GM12873 (cell line): ENCODE results near the gene SLC34A1.
A peak's percentile ranks its signal among the peaks of the same experiment; 100 is the strongest.

Experiments used
- CTCF ChIP-seq: IDR thresholded peaks from 2 replicates; pipeline ENCODE4 v1.5.1; 2012; ENCODE audit warnings: low read depth, mild to moderate bottlenecking, moderate library complexity, low read length, control low read depth; ENCODE audit not compliant: insufficient read depth; ENCODE audit errors: missing control alignments

Gene SLC34A1

GRCh38 chr5:177427211-177427822 lies 43.1 kb downstream of the SLC34A1 start:
- TF ChIP-seq CTCF: no peak

- peak; percentile 19 for TF ChIP-seq CTCF
These were observed 43.8 kb downstream of the SLC34A1 start for GRCh38 chr5:177427919-177428573.

- TF ChIP-seq CTCF: no peak
These were observed 44.5 kb downstream of the SLC34A1 start for GRCh38 chr5:177428574-177429217.

- TF ChIP-seq CTCF: no peak
These were observed 45.2 kb downstream of the SLC34A1 start for GRCh38 chr5:177429248-177430040.

- TF ChIP-seq CTCF: peak; percentile 10
These were observed 46.1 kb downstream of the SLC34A1 start for GRCh38 chr5:177430140-177430951.

GRCh38 chr5:177430972-177431316 lies 46.7 kb downstream of the SLC34A1 start:
- no peak for TF ChIP-seq CTCF
